NK-92 treated with Interleukin-12 subunit alpha and Interleukin-12 subunit beta, amount 100 ng/mL, for 24 hours (cell line): Measurements from ENCODE around the gene DNMT1.

Experiments
- DNase-seq: peaks from one replicate; lab custom pipeline; 2025; lab: John Stamatoyannopoulos, UW

The DNMT1 gene

DNA sequence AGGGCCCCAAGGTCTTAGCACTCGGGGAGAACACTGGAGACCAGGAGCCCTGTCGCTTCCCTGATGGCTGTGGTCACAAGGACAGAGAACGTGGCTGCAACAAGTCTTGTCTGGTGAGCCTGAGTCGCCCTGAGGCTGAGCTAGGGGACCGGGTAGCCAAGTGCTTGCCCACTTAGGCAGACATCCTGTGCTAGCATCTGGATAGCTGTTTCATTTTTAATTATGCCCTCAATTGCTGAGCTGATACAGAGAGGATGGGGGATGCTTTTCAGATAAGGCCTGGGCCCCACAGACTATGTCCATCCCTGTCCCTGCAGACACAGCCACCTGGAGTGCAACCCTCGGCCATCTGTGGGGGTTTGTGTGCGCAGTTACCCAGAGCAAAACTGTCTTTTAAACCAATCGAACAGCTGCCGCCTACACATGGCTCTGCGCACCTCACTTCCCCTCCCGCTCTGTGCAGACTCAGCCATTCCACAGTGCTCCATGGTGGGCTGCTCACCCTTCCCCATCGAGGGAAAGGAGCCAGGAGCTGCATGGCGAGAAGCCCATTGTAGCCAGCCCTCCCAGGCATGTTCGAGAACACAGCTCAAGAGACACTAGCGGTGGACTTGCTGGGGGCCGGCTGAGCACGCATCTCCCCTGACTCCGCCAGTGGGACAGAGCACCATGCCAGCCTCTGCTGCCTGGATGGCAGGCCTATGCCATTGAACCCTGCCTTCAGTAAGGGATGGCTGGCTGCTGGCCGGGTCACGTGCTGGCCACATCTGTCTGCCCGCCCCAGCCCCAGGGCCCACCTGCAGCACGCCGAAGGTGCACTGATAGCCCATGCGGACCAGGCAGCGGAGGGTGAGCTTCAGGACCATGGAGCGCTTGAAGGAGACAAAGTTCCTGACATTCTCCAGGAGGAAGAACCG is 55.6 kb downstream of the DNMT1 start:
- no peak for DNase-seq

DNA sequence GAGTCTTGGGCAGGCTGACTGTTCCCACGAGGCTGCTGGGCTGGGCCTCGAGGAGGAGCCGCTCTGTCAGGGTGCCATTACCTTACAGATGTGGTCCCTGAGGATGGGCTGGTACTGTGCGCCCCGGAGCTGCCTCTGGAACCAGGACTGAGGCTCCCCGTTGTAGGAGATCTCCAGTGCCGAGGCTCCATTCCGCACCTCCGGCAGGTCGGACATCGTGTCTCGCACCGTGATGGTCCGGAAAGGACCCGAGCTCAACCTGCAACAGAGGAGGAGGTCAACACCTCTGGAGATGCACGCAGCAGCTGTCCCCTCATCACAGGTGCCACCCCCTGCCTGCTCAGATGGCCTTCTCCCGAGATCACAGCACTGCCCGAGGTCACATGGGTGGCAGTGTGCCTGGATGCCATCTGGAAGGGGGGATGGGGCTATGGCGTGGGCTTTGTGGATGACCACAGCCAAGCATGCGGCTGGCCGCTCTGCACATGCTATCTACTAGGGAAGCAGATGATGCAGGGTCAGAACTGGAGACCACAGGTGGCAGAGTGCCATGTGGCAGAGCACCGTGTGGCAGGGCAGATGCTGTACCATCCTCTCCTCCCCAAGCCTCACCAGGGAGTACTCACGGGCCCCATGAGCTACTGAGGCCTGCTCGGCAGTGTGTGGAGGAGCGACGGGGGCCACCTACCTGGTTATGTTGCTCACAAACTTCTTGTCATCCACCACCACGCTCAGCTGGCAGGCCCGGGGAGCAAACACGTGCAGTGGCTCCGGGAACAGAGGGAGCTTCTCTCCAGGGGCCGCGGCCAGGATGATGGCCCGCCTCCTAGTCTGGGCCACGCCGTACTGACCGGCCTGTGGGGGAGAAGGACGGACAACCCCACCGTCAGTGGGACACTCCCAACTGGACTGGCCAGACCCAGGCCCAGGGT is 56.7 kb downstream of the DNMT1 start:
- no peak for DNase-seq

DNA sequence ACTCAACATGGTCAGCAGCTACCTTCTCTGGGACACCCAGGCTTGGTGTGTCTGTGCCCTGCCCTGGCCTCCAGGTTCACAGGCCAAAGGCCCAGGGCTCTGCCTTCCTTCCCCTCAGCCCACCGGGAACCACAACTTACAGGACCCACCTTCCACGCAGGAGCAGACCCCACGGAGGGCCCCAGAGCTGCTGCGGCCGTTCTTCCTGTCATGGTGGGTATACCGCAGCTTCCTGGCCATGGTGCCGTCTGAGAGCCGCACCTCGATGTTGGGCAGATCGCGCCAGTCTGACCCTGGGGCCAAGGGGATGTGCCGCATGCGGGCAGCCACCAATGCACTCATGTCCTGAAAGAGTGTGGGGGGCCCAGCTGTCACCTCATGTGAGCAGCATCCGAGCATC is 57.8 kb downstream of the DNMT1 start:
- DNase-seq: no peak

DNA sequence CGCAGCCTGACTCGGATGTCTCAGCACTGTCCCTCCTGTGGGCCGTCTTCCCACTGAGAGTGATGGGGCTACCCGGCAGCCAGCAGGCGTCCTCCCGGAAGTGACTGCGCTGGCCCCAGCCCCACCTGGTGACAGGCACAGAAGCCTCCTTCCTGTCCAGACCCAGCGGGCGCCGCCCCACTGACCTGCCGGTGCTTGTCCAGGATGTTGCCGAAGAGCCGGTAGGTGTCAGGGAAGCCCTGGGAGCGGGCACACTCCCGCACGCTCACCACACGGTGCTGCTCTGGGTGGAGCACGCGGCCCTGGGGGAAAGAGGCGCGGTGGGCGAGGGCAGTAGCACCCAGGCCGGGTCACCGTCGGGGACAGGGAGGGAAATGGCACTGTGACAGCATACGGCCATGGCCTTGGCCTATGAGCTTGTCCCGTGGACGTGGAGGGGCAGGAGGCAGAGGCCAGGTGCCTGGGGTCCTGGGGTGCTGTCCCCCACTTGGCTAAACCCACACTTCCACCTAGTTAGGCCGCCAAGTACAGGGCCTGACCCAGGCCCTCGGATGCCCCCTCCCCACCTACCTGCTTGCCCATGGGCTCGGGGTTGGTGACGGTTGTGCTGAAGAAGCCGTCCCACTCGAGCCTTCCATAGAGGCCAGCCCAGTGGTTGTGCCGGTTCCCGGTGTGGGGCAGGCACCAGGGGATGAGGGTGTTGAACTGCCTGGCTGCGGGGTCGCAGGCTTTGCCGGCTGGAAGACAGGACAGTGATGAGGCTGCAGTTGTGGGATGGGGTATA is 59.0 kb downstream of the DNMT1 start:
- no peak for DNase-seq

DNA sequence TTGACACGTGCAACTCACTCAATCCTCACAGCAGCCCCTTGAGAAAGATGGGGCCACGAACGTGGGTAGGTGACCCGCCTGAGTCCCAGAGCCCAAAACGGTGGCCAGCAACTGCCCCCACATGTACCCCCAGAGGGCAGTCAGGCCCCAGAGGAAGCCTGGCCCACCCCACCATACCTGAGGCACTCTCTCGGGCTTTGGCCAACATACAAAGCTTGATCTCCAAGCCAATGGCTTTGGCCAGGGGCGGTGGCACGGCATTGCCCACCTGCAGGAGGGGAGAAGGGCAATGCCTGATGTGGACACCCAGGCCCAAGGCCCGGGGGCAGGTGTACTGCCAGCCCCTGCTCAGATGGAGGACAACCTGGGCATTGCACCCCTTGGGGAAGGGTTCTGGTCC is 60.7 kb downstream of the DNMT1 start:
- DNase-seq: no peak

DNA sequence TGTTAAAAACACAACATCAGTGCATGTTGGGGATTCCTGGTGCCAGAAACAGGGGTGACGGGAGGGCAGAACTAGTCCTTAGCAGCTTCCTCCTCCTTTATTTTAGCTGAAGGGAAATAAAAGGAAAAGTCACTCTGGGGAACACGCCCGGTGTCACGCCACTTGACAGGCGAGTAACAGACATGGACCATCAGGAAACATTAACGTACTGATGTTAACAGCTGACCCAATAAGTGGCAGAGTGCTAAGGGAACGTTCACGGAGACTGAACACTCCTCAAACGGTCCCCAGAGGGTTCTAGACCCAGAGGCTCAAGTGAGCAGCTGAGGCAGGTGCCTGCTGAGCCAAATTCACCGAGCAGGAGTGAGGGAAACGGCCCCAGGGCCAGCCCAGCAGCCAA is 61.2 kb downstream of the DNMT1 start:
- no peak for DNase-seq

DNA sequence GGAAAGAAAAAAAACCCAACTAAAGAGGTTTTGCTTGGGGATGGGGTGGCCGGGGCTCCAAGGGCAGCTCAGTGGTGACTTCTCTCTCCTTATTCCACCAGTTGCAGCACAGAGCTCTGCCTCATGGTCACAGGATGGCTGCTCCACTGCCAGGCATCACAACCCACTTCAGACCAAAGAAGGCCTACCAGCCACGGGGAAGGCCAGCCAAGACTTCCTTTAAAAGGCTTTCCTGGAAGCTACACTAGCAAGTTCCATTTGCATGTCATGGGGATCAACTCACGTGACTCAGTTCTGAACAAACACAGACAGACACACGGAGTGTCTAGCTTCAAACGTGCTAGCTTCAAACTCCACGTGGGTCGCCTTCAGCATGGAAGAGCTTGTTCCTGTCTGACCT is 61.8 kb downstream of the DNMT1 start:
- no peak for DNase-seq

DNA sequence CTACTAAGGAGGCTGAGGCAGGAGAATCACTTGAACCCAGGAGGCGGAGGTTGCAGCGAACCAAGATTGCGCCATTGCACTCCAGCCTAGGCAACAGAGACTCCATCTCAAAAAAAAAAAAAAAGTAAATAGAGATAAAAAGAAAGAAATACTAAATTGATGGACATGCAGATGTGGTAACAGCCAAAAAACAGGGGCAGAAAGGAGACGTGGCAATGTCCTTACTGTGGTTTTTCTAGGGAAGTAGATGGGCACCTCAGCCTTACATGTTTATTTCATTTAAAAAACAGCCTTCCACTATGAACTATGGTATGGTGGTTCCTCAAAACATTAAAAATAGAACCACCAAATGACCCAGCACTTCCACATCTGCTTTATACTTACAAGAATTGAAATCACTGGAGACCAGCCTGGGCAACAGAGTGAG is 68.5 kb downstream of the DNMT1 start:
- no peak for DNase-seq

DNA sequence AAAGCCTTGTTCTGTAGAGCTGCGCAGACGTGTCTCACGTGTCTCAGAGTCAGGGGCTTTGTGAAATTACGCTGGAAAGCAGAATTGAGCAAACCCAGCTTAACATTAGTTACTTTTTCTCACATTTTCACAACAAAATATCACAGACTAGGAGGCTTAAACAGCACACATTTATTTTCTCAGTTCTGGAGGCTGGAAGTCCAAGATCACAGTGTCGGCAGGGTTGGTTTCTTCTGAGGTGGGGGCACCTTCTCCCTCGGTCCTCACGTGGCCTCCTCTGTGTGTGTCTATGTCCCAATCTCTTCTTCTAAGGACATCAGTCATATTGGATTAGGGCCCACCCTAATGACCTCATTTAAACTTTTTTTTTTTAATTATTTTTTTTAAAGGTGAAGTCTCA is 70.3 kb downstream of the DNMT1 start:
- no peak for DNase-seq

DNA sequence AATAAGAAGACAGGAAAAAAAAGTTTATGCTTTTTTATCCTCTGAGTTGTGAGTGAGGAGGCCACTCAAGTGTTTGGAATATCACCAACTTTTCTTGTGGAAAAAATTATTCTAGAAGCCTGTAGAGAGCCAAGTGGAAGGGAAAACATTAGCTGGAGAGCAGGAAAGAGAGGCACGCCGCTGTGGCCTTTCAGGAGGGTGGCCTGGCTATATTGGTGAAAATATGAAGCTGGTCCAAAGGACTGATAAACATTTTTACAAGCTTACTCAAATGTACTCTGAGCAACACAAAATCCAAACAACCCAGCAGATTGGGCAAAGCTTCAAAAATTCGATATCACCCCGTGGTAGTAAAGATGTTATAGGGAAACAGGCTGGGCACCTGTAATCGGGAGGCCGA is 72.7 kb downstream of the DNMT1 start:
- DNase-seq: no peak

DNA sequence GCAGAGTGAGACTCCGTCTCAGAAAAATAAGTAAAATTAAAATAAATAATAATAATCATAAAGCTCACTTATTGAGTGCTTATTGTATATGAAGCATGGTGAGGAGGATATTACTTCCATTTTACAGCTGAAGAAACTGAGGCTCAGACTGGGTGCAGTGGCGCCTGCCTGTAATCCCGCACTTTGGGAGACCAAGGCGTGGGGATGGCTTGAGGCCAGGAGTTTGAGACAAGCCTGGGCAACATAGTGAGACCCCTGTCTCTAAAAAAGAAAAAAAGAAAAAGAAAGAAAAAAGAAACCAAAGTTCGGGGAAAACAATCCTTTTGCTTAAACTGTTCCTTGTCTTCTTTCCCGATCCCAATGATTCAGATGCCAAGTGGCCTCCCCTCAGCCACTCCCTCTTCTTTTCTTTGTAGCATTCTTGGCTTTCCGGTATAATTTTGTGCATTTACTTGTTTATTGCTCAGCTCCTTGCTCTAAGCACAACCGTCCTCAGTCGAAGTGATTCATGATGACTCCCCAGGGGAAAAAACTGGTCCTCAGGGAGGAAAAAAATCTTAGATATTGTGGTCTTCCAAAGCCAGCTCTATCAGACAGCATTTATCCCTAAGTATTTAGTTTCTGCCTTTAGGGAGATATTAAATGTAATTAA is 74.1 kb downstream of the DNMT1 start:
- no peak for DNase-seq

DNA sequence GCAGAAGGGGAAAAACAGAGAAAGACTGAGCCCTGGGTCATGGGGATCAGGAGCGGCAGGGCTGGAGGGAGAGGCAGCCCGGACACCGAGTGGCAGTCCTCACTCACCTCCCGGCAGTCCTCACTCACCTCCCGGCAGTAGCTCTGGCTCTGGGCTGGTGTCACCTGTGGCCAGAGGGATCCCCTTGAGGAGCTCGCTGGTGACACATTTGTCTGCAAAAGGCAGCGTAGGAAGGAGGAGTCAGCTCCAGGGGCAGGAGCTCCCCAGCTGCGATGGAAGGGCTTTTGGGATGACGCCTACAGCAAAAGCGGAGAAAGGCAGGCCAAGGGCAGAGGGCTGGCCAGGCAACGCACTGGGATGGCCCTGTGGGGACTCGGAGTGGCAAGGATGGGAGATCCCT is 75.8 kb downstream of the DNMT1 start:
- DNase-seq: no peak

DNA sequence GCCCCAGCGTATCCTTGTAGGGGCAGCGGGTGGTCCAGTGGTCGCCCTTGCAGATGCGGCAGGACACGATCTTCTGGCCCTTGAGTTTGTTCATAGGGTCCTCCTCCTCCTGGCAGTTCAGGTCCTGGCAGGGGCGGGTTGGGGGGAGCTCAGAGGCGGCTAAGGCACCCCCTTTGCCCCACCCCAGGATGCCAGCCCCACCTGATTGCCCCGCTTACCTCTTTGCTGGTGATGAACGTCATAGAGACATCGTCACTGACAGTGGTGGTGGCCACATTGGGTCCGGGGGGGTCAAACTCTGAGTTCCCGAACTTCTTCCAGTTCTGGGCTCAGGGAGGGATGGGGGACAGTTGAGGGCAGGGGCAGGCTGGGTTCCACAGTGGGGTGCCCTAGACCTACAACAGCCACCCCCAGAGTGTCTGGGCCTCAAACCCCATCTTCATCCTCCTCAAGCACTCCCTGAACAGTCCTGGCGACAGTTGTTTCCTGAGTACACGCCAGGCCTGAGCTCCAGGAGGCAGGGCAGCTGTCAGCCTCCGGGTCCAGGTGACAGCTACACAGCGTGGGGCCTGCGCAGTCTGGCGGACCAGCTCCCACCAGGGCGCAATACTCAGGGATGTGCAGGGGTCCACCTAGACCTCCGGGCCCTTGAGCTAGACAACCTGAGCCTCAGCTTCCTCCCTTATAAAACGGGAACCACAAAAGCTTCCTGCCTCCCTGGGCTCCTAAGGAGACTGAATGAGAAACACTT is 77.7 kb downstream of the DNMT1 start:
- no peak for DNase-seq

DNA sequence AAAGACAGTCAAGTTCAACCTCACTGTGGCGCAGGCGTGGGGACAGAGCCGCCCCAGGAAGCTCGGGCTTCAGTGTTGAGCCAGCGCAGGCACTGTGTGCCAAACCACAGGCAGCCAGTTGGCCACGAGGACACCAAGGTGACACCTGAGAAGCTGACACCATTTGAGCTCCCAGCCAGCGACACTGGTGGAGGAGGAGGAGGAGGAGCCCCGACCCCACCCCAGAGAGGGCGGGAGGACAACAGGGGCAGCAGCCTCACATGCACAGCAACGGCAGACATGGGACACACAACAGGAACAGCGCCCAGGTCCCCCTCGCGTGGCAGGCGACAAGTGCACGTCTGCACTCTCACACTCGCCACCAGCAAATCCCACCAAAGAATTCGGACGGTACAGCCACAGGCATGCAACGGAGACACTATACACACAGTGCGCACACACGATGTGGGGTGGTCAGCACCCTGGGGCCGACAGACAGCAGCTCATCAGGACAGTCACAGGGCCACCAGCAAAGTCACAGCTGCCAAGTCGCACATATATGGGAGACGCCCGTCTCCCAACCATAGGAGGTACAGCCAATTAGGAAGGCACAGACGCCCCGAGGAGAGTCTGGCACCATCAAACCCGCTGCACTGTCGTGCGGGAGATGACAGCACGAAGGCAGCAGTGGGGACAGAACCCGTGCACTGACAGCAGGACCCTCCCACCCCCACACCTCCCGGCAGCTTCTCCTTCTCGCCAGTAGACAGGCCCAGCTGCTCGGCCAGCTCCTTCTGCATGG is 78.5 kb downstream of the DNMT1 start:
- no peak for DNase-seq

DNA sequence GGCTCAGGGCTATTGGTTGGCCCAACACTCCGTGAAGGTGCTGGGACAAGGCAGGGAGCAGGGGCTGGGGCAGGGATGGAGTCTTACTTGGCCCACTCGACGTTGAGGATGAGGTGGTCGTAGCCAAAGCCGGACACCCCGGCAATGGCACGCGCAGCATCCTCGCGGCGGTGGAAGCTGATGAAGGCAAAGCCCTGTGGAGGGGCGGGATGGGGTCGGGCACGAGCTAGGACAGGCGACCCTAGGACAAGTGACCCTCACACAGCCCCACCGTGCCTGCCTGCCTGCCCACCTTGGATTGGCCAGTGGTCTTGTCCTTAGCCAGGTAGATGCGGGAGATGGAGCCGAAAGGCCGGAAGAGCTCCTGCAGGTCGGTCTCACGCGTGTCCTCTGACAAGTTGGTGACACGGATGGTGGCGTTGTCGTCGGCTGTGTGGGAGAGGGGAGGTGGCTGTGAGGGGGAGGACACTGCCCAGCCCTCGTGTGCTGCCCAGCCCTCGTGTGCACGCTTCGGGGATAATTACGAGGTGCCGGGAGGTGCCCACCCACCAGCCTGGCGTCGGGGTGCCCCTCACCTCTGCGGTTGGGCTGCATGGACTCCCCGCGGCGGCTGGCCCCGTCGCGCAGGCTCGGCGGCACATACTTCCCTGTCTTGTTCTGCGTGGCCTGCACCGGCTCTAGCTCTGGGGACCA is 79.2 kb downstream of the DNMT1 start:
- no peak for DNase-seq

DNA sequence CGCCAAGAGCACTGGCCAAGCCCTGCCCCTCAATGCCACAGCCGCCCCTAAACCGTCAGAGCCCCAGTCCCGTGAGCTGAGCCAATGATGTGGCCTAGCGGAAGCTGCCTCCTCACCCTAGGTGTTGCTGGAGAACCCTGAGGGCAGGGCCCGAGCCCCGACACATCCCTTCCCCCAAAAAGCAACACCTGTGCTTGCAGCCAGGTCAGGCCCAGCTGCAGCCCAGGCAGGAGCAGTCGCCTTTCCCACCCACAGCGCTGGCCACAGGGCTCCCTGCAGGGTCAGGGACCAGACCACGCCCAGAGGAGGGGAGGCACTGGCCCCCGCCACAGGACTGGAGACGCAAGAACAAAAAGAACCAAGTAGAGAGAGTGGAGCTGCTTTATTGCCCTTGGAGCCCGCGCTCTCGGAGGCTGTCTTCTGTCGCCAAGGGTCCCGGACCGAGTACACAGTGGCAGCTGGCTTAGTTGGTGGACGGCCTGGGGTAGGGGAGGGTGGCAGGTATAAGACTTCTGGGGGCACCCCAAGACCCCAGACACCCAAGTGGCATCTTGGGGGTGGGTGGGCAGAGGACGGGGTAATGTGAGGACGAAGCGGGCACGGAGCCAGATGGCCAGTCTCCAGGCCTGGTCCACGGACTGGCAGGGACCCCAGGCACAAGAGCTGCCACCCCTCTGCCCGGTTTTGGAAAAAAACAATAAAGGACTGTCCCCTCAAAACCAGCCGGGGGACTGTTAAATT is 79.9 kb downstream of the DNMT1 start:
- no peak for DNase-seq

DNA sequence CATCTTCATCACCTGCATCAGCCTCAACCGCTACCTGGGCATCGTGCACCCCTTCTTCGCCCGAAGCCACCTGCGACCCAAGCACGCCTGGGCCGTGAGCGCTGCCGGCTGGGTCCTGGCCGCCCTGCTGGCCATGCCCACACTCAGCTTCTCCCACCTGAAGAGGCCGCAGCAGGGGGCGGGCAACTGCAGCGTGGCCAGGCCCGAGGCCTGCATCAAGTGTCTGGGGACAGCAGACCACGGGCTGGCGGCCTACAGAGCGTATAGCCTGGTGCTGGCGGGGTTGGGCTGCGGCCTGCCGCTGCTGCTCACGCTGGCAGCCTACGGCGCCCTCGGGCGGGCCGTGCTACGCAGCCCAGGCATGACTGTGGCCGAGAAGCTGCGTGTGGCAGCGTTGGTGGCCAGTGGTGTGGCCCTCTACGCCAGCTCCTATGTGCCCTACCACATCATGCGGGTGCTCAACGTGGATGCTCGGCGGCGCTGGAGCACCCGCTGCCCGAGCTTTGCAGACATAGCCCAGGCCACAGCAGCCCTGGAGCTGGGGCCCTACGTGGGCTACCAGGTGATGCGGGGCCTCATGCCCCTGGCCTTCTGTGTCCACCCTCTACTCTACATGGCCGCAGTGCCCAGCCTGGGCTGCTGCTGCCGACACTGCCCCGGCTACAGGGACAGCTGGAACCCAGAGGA is 80.6 kb downstream of the DNMT1 start:
- DNase-seq: no peak

DNA sequence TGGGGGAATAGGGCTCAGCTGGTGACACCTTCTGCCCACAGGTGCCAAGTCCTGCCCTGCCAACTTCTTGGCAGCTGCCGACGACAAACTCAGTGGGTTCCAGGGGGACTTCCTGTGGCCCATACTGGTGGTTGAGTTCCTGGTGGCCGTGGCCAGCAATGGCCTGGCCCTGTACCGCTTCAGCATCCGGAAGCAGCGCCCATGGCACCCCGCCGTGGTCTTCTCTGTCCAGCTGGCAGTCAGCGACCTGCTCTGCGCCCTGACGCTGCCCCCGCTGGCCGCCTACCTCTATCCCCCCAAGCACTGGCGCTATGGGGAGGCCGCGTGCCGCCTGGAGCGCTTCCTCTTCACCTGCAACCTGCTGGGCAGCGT is 81.2 kb downstream of the DNMT1 start:
- no peak for DNase-seq
